Measurements from ENCODE around the gene TNS1.
"Not testable (repeated sequence)": the region's sequence is repeated elsewhere in the genome, so short reads cannot be mapped to it uniquely, and the experiment has no call there.

Gene TNS1

GRCh38 chr2:217790681-217791392, 212.0 kb downstream of the TNS1 start:
- no peak for DNase-seq

- no peak for DNase-seq
Observed at GRCh38 chr2:217790195-217790594, 212.6 kb downstream of the TNS1 start.

GRCh38 chr2:217789736-217790181, 213.0 kb downstream of the TNS1 start:
- no peak for DNase-seq

- DNase-seq: no peak
Observed at GRCh38 chr2:217789003-217789735, 213.6 kb downstream of the TNS1 start.

- DNase-seq: no peak
Observed at GRCh38 chr2:217788669-217789002, 214.2 kb downstream of the TNS1 start.

GRCh38 chr2:217787160-217787877, 215.5 kb downstream of the TNS1 start:
- DNase-seq: no peak

- DNase-seq: not testable (repeated sequence)
Observed at GRCh38 chr2:217786560-217786959, 216.2 kb downstream of the TNS1 start.

GRCh38 chr2:217785544-217786045, 217.2 kb downstream of the TNS1 start:
- peak; percentile 9 for DNase-seq

- DNase-seq: no peak
Observed at GRCh38 chr2:217784996-217785543, 217.7 kb downstream of the TNS1 start.

- no peak for DNase-seq
Observed at GRCh38 chr2:217783243-217783642, 219.6 kb downstream of the TNS1 start.

GRCh38 chr2:217777906-217778305, 224.9 kb downstream of the TNS1 start:
- DNase-seq: no peak

GRCh38 chr2:217776631-217777030, 226.2 kb downstream of the TNS1 start:
- no peak for DNase-seq

GRCh38 chr2:217775920-217776503, 226.8 kb downstream of the TNS1 start:
- DNase-seq: no peak

- no peak for DNase-seq
Observed at GRCh38 chr2:217774232-217774631, 228.6 kb downstream of the TNS1 start.

- no peak for DNase-seq
Observed at GRCh38 chr2:217773539-217773938, 229.3 kb downstream of the TNS1 start.

GRCh38 chr2:217766356-217766755, 236.4 kb downstream of the TNS1 start:
- DNase-seq: no peak

GRCh38 chr2:217761645-217762277, 241.0 kb downstream of the TNS1 start:
- no peak for DNase-seq

- no peak for DNase-seq
Observed at GRCh38 chr2:217759991-217760390, 242.8 kb downstream of the TNS1 start.

- DNase-seq: no peak
Observed at GRCh38 chr2:217757108-217757463, 245.7 kb downstream of the TNS1 start.

- no peak for DNase-seq
Observed at GRCh38 chr2:217756375-217757107, 246.3 kb downstream of the TNS1 start.

GRCh38 chr2:217755027-217755745, 247.6 kb downstream of the TNS1 start:
- DNase-seq: no peak
